ENCODE measurements around the gene MFAP1.
"Not testable (repeated sequence)": the region's sequence is repeated elsewhere in the genome, so short reads cannot be mapped to it uniquely, and the experiment has no call there.

The MFAP1 gene

GRCh38 chr15:43821505-43821904 is 3.0 kb downstream of the MFAP1 start:
- DNase-seq = no peak

GRCh38 chr15:43815064-43815463 is 9.4 kb downstream of the MFAP1 start:
- DNase-seq = not testable (repeated sequence)

- DNase-seq = no peak
Measured at GRCh38 chr15:43808960-43809678, 15.4 kb downstream of the MFAP1 start.

GRCh38 chr15:43808435-43808950 is 16.0 kb downstream of the MFAP1 start:
- no peak for DNase-seq

- not testable (repeated sequence) for DNase-seq
Measured at GRCh38 chr15:43802676-43803075, 21.8 kb downstream of the MFAP1 start.

GRCh38 chr15:43800286-43801141 is 24.0 kb downstream of the MFAP1 start, which contains the start of gene HYPK:
Gene HYPK (plus strand): TSS chr15:43800599. CDS start chr15:43800623, 24 bp downstream.
- peak; percentile 84 for DNase-seq

DNA sequence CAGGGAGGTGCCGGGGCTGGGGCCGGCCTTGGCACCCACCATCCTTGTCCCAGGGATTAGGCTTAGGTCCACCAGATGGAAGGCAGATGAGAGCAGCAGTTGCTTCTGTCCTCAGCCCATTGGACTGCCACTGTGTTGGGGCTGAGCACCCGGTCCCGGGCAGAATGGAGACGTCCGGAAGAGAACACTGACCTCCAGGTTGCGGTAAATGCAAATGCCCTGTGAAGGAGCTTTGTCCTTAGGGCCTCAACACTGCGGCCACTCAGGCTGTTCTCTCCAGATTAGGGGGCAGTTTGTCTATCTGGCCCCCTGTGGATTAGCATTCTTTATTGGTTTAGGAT is 24.6 kb downstream of the MFAP1 start, which contains the start of gene SERINC4:
TSS of gene SERINC4 (minus strand) at position 276 of the 341 bp plus-strand sequence. CDS start at position 42, 234 bp downstream.
- no peak for DNase-seq

DNA sequence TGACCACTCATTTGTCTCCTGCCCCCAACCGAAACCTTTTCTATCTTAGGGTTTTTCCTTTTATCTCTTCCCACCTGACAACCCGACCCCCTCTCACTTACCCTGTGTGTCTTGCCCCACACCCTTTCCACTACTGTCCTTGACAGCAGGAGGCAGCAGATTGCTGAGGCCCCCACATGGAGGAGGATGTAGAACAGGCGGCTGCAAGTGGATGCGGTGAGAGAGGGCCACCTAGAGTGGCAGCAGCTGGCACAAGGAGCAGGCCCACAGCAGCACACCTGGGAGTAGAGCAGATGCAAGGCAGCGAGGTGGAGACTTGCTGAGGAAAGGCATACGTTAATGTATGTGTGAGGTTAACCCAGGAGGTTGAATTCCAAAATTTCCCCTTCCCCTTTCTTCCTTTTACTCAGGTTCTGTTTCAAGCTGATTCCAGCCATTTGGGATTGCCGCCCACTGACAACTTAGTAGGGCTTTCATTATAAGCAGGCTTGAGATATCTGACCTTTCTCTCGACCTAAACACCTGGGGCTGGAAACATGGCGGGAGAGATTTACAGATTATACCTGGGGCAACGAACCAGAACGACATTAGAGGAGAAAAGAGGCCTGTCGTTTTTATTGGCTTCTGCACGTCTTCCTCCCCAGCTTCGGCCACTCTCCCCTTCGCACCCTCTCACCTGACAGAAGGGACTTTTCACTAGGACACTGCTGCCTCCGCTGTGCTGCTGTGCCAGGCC is 25.1 kb downstream of the MFAP1 start:
- DNase-seq = no peak

DNA sequence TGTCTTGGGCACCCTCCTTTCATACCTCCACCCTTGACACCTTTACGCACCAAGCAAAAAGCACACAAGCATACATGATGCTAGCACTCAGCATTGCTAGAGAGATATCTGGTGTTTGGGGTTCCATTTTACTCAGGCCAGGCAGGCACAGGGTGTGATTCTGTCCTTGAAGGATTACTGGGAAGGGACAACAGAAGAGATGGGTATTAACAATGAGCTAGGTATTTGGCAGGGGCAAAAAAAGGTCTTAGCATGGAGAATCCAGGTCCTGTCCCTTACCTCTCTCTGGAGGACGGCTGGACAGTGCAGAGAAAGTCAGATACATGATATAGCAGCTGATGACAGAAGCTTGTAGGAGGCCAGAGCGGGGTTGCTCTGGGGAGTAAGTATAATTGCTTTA is 27.9 kb downstream of the MFAP1 start:
- DNase-seq = no peak

GRCh38 chr15:43795997-43796396 is 28.5 kb downstream of the MFAP1 start:
- DNase-seq = no peak

GRCh38 chr15:43795197-43795596 is 29.3 kb downstream of the MFAP1 start:
- no peak for DNase-seq

DNA sequence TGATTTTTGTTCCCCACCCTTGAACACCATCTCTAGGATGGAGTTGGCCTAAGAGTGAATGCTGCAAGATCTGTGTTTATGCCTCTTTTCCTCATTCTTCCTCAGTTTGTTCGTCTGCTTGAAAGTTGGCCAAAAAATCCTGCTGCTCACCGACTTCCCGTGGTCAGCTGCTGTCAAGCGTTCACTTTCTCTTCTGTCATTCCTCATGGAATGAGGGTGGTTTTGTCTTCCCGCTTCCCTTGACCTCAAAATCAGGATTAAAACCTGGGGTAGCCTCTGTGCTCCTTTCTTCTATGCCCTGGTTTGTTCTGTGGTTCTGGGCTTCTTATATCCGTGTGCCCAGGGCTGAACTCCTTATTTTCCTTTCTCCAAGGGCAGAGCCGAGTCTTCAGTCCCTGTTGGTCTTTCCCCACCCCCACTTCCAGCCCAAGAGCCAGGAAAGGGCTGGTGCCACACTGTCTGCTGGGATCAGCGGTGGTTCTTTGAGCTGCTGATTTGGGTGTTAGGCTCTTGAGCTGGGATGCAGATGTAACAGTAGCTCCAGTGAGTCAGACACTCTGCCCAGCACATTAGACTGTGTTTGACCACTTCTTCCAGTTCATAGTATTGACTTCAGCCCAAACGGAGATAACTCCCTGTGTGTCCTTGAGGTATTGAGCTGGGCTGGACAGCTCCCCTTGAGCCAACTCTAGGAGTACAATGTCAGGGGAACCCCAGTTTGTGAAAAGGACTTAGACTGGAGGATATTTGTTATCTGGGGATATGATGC is 30.0 kb downstream of the MFAP1 start:
- peak; percentile 70 for DNase-seq

DNA sequence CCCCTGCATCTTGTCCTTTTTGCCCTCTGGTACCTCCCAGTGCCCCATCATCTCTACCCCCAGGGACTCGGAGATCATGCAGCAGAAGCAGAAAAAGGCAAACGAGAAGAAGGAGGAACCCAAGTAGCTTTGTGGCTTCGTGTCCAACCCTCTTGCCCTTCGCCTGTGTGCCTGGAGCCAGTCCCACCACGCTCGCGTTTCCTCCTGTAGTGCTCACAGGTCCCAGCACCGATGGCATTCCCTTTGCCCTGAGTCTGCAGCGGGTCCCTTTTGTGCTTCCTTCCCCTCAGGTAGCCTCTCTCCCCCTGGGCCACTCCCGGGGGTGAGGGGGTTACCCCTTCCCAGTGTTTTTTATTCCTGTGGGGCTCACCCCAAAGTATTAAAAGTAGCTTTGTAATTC is 30.8 kb downstream of the MFAP1 start:
- DNase-seq = no peak

- peak; percentile 52 for DNase-seq
Measured at GRCh38 chr15:43792761-43793476, 31.6 kb downstream of the MFAP1 start.

DNA sequence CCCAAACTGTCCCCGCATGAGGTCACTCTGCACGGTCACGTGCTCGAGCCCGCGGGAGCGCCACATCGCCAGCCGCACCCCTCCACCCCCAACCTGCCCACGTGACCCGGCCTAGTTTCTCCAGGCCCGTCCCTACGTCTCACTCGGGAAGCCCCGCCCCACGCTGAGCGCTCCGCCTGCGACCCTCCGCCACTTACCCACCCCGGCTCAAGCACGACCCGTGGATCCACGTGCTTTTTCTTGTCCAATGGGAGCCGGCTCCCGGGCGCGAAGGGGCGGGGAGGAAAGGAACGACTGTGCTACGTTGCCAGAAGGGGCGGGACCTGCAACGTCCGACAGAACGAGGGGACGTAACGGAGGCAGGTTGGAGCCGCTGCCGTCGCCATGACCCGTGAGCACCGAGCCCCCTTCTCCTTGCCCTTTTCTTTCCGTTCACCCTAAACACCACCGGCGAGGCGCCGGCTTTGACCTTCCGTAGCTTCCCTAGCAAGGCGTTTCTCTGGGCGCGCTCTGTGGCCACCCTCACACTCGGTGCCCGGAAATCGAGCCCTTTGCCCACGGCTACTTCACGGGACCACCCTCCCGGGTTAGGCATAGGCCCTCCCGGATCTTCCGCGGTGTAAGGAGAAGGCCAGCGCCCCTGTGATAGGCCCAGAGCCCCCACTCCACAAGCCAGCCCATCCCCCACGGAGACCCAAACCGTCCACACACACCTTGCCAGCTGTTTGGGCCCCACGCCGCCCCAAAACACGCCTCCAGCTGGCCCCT is 32.3 kb downstream of the MFAP1 start, which contains the start of gene SERF2:
TSS of gene SERF2 (plus strand) at position 328 of the 768 bp plus-strand sequence. CDS start at position 385, 57 bp downstream.
- DNase-seq = peak; percentile 100

DNA sequence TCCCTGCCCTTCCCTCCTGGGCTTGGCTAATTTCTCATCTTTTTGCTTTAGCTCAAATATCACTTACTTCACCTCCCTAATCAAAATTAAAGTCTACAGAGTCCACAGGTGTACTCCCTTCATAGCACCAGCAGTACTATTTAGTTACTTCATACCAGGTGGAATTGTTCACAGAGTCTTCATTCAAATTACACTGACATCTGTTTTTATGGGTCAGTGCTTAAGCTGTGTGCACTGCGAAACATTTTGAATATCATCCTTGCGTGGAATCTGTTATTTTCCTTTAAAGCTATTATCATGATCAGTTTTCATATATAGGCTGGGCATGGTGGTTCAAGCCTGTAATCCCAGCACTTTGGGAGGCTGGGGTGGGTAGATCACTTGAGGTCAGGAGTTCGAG is 35.1 kb downstream of the MFAP1 start:
- DNase-seq = no peak

DNA sequence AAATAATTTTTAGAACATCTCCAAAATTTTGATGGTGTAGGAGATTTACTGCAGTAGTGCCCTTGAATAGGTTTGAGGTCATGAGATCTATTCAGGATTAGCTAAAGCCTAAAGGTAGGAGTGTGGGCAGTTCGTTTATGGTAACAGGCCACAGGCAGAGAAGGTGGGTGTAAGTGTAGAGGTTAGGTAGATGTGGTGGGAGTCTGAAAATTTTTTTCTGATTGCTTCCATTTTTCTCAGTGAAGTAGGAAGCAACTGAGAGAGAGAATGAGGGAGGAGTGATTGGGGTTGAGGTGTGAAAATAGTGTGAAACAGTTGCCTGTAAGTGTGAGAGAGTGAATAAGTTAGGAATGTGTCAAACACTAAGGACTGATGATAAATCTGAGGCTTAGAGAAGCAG is 45.5 kb downstream of the MFAP1 start:
- no peak for DNase-seq

GRCh38 chr15:43777267-43777914 is 47.1 kb downstream of the MFAP1 start:
- DNase-seq = peak; percentile 67

DNA sequence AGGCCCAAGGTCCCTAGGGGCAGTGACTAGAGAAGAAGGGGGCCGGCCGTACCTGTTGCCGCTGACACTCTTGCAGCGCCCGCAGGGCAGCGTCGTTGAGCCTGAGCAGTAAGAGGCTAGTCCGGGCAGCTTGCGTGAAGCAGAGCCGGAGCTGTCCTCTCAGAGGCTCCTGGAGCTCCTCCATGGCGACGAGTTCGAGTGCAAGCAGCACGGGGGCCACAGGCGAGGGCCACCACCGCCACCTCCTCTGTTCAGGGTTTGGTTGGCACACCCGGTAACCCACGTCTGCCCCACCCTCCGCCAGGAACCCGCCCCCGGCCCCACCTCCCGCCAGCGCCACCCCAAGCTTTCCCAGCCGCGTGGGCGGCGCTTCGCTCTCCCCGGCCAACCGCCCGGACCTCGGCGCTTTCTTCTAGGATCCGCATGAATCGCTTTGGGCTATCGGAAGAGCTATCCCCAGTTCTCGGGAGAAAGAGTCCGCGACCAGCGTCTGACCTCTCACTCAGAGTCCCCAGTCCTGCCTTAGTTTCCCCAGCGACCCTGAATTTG is 47.7 kb downstream of the MFAP1 start, which contains the start of gene ELL3:
TSS of gene ELL3 (minus strand) at position 249 of the 549 bp plus-strand sequence. CDS start at position 184, 65 bp downstream.
- DNase-seq = peak; percentile 61

All from fibroblast of skin of right biceps (primary cell).